AG10803 (cell line): ENCODE results near the gene CBX5.

Source experiments
- DNase-seq: peaks from one replicate; pipeline ENCODE4 v3.0.0; 2010; ENCODE audit warnings: low read depth
- H3K4me3 ChIP-seq: 2 replicates; pipeline ENCODE4 v1.5.1; 2011; ENCODE audit warnings: mild to moderate bottlenecking, low read length, control low read depth
- CTCF ChIP-seq: conservative IDR thresholded peaks from 2 replicates; pipeline ENCODE4 v1.5.1; 2011; ENCODE audit warnings: mild to moderate bottlenecking, low read length, control low read depth, inconsistent platforms

CBX5 gene

GRCh38 chr12:54280468-54281260 lies 742 bp upstream of the CBX5 start, which contains the start of gene HNRNPA1:
HNRNPA1 (plus strand) TSS chr12:54280726; CDS start chr12:54280808, 82 bp downstream.
- peak within 1 kb of the TSS; percentile 96 for H3K4me3 ChIP-seq
- no peak for TF ChIP-seq CTCF
- peak; percentile 100 for DNase-seq

GRCh38 chr12:54279227-54279631 lies 693 bp downstream of the CBX5 start:
- no peak for TF ChIP-seq CTCF
- H3K4me3 ChIP-seq = peak overlapping the region; percentile 94
- no peak for DNase-seq

GRCh38 chr12:54277823-54278276 lies 2.1 kb downstream of the CBX5 start:
- DNase-seq = peak; percentile 87
- no peak for TF ChIP-seq CTCF
- H3K4me3 ChIP-seq = peak overlapping the region; percentile 94

GRCh38 chr12:54276368-54276767 lies 3.6 kb downstream of the CBX5 start:
- no peak overlapping the region for H3K4me3 ChIP-seq
- TF ChIP-seq CTCF = no peak
- DNase-seq = no peak

GRCh38 chr12:54273981-54274380 lies 5.9 kb downstream of the CBX5 start:
- no peak for DNase-seq
- H3K4me3 ChIP-seq = no peak overlapping the region
- no peak for TF ChIP-seq CTCF

- TF ChIP-seq CTCF = no peak
- no peak for DNase-seq
- H3K4me3 ChIP-seq = no peak overlapping the region
These were observed 7.7 kb downstream of the CBX5 start for GRCh38 chr12:54272214-54272613.

GRCh38 chr12:54270345-54270744 lies 9.6 kb downstream of the CBX5 start:
- DNase-seq = no peak
- H3K4me3 ChIP-seq = no peak overlapping the region
- no peak for TF ChIP-seq CTCF
